Brain microvascular endothelial cell (primary cell): Measurements from ENCODE around the gene INMT.

Source experiments
- DNase-seq: peaks from one replicate; pipeline ENCODE4 v3.0.0-alpha.2; 2020
- H3K27ac ChIP-seq: fragments of 250-450 bp; sonication (Bioruptor Pico); 2 replicates; pipeline ENCODE4 v1.5.1; 2020; ENCODE audit warnings: mild to moderate bottlenecking, moderate library complexity
- H3K27me3 ChIP-seq: fragments of 250-450 bp; sonication (Bioruptor Pico); replicated peaks from 2 replicates; pipeline ENCODE4 v1.5.1; 2020; ENCODE audit warnings: mild to moderate bottlenecking
- H3K36me3 ChIP-seq: fragments of 250-450 bp; sonication (Bioruptor Pico); replicated peaks from 2 replicates; pipeline ENCODE4 v1.5.1; 2020; ENCODE audit warnings: mild to moderate bottlenecking
- H3K4me3 ChIP-seq: 2 replicates; pipeline ENCODE4 v1.5.1; 2011; ENCODE audit warnings: low read depth, mild to moderate bottlenecking, control low read depth, low read length, moderate library complexity
- in situ Hi-C: cut with HindIII; loops from 2 replicates; pipeline ENCODE4 v1.10.0; 2017; ENCODE audit warnings: low sequenced_read_pairs, low pct_ligation_motif_present
- TF ChIP-seq, protein P1 (sequence below): IDR thresholded peaks from 2 replicates; pipeline ENCODE4 v1.5.1; 2011; ENCODE audit warnings: low read depth, mild to moderate bottlenecking, moderate library complexity, low read length, control low read depth, inconsistent platforms; ENCODE audit errors: missing control alignments

Gene INMT

DNA sequence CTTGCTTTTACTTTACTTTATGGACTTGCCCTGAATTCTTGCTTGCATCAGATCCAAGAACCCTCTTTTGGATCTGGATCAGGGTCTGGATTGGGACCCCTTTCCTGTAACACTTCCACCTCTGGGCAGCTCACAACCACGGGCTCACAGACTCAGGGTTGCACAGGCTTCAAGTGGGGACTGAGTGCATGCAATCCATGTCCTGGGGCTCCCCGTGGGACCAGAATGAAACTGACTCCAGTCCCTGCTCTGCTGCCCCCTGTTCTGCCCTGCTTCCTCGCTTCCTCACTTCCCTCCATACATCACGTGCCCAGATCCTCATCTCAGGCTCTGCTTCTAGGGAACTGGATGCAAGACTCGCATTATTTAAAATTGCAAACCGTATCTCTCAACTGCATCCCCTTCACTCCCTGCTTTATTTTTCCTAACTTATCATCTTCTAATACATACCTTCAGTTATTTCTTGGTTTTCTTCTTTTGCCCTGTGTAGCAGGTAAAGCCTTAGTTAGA lies 23.3 kb upstream of the INMT start:
- in situ Hi-C loops: no loop called here
- no peak overlapping the region for H3K4me3 ChIP-seq
- peaks cover 22% of the 10 kb centered on the region for H3K27me3 ChIP-seq
- no peak overlapping the region for H3K27ac ChIP-seq
- TF ChIP-seq, protein P1, sequence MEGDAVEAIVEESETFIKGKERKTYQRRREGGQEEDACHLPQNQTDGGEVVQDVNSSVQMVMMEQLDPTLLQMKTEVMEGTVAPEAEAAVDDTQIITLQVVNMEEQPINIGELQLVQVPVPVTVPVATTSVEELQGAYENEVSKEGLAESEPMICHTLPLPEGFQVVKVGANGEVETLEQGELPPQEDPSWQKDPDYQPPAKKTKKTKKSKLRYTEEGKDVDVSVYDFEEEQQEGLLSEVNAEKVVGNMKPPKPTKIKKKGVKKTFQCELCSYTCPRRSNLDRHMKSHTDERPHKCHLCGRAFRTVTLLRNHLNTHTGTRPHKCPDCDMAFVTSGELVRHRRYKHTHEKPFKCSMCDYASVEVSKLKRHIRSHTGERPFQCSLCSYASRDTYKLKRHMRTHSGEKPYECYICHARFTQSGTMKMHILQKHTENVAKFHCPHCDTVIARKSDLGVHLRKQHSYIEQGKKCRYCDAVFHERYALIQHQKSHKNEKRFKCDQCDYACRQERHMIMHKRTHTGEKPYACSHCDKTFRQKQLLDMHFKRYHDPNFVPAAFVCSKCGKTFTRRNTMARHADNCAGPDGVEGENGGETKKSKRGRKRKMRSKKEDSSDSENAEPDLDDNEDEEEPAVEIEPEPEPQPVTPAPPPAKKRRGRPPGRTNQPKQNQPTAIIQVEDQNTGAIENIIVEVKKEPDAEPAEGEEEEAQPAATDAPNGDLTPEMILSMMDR: no peak
- DNase-seq: no peak
- H3K36me3 ChIP-seq: no peaks in the 10 kb centered on the region

DNA sequence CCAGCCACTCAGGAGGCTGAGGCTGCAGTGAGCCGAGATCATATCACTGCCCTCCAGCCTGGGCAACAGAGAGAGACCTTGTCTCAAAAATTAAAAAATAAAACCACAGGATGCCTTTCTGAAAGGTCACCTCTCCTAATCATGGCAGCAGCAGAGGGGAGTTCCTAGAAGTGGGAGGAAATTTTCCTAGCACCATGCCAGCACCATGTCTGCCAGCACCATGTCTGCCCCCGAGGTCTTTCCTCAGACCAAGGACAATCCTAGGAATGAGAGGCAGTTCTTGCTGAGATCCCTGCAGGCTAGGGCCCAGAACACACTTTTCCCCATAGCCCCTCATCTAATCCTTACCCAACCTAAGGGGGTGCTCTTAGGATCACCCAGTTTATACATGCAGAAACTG lies 22.3 kb upstream of the INMT start:
- no peak for DNase-seq
- in situ Hi-C loops: no loop called here

DNA sequence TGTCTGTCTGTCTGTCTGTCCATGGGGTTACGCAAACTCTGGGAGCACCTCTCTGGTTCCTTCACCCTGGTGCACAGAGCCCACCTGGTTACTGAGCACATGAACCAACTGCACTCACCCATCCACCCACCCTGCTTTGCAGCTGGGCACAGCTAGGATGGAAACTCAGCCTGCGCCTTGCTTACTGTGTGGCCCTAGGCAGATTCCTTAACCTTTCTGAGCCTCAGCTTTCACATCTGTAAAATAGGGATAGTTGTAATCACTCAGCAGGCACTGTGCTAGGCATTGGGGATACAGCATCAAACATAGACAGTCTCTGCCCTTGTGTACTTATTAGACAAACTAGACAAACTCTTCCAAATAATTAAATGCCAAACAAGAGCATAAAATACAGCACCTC lies 21.8 kb upstream of the INMT start:
- DNase-seq: no peak
- peaks cover 17% of the 10 kb centered on the region for H3K27me3 ChIP-seq
- no peak overlapping the region for H3K4me3 ChIP-seq
- in situ Hi-C loops: no loop called here
- TF ChIP-seq, protein P1: no peak
- no peaks in the 10 kb centered on the region for H3K36me3 ChIP-seq
- H3K27ac ChIP-seq: no peak overlapping the region

More for the DNA sequence above, 22.3 kb upstream of the INMT start:
- Histone ChIP-seq H3K36me3 (no peaks in the 10 kb centered on the region), H3K27ac (no peak overlapping the region), H3K4me3 (no peak overlapping the region), H3K27me3 (peaks cover 22% of the 10 kb centered on the region)
- TF ChIP-seq, protein P1: no peak

DNA sequence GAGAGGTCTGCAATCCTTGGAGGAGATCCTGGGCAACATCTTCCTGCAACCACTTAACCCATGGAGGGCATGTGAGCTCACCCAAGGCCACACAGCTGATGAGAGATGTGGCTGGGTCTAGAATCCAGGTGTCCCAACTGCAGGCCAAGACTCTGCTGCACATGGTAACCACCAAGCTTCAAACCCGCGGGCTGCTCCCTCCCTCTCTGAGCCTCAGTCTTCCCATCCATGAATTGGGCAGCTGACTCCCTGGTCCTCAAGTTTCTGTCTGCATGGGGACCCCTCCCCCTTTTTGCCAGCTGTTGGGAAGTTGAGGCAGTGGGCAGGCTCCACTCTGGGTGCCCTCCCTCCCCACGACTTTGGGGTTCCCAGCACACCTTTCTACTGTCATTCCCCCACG lies 20.9 kb upstream of the INMT start:
- peaks cover 12% of the 10 kb centered on the region for H3K27me3 ChIP-seq
- H3K4me3 ChIP-seq: no peak overlapping the region
- H3K36me3 ChIP-seq: no peaks in the 10 kb centered on the region
- H3K27ac ChIP-seq: no peak overlapping the region
- TF ChIP-seq, protein P1: no peak
- DNase-seq: no peak
- in situ Hi-C loops: no loop called here

DNA sequence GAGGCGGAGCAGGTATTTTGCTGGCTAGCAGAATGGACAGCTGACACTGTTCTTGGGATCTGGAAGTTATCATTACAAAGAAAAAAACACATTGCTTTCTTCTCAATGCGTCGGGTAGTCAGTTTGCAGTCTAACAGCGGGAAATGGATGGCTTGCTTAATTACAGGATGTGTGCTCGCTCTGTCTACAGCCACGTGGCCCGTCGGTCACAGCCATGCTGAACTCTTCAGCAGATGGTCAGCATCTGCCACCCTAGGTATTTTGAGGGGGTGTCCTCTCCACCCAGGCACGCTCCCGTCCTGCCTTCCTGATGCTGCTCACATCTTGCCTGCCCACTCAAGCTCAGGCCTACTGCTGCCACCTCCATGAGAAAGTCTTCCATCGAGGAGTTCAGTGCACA lies 20.4 kb upstream of the INMT start:
- DNase-seq: no peak
- TF ChIP-seq, protein P1: no peak
- Histone ChIP-seq H3K36me3 (no peaks in the 10 kb centered on the region), H3K27ac (no peak overlapping the region), H3K4me3 (no peak overlapping the region), H3K27me3 (peaks cover 12% of the 10 kb centered on the region)
- in situ Hi-C loops: no loop called here

DNA sequence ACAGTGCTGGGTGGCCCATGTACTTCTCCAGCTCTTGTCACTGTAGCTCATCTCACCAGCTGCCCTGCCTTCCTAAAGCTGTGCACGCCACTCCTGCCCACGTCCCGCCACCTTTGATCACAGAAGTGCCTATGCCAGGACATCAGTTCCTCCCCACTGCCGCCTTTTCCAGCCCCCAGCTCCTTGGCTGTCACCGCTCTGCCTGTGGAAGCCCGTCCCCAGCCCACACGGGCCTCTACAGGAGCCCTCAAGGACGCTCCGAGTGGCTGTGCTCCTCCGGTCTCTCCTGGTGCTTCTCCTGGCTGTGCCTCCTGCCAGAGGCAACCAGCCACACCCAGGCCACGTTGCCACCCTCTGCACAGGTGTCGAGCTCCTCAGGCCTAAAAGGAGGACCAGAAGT lies 19.3 kb upstream of the INMT start:
- H3K4me3 ChIP-seq: no peak overlapping the region
- no peak overlapping the region for H3K27ac ChIP-seq
- H3K36me3 ChIP-seq: no peaks in the 10 kb centered on the region
- DNase-seq: no peak
- peaks cover 12% of the 10 kb centered on the region for H3K27me3 ChIP-seq
- TF ChIP-seq, protein P1: no peak
- in situ Hi-C loops: no loop called here
